ENCODE measurements around the gene TMEM94.
A peak's percentile ranks its signal among the peaks of the same experiment; 100 is the strongest.

The TMEM94 gene

DNA sequence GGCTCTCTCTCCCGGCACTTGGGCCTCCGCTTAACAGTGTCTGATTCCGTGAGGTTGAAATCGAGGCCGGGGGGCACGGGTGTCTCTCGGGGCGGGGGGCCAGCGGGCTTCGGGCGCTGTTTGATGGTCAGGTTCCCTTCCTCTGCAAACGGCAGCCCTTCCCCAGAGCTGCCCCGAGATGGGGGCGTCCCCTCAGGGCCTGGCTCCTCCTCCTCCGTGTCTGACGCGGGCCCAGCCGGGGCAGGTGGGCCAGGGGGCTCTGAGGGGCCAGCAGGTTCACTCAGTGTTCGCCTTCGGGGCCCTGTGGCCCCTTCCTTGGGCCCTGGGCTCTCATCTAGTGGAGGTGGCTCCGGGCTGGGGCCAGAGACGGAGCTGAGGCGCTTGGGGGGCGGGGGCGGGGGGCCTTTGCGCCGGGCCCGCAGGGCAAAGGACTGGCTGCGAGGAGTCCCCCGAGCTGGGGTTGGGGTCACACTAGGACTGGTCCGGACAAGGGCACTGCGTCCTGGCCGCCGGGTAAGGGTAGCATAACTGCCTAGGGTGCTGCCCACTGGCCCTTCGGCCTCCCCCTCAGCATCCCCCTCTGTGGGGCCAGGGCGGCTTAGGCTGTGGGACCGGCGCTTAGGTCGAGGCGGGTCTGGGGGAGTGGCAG lies 45.8 kb downstream of the TMEM94 start:
- Histone ChIP-seq H3K4me1 (ENCODE audit: control insufficient read depth, insufficient read depth, low read length) (no peaks in the 10 kb centered on the region), H3K36me3 (ENCODE audit: control insufficient read depth in 2 of 2, insufficient read depth in 1 of 2, low read length in 2 of 2) (peaks cover 0 to 92% of the 10 kb centered on the region in 2 experiments), H3K27ac (ENCODE audit: extremely low read depth, low read depth, low read length) (no peak overlapping the region), H3K9me3 (ENCODE audit: control insufficient read depth, insufficient read depth, low read depth, low read length) (no peaks in the 10 kb centered on the region), H3K4me3 (ENCODE audit: low read depth, low read length) (no peak overlapping the region)
- ChIA-PET CTCF (interaction anchor here (0.9 to 2.2 kb wide), 2 partner anchors 13 to 34 kb away, joined by 3 to 4 read pairs; no protein-coding TSS in a partner anchor), POLR2A (interaction anchor here (0.5 to 2.1 kb wide), 3 partner anchors 10 to 44 kb away, joined by 3 to 10 read pairs (median 5); partner anchors contain the start of gene LLGL2)
- 0 out of 2 replicates have a peak, but pooled peaks have one; percentile 21 for TF ChIP-seq PATZ1 (tag by site-specific recombination; IDR thresholded peaks at IDR 0.05)
- TF ChIP-seq ZNF596 (tag by site-specific recombination; IDR thresholded peaks at IDR 0.05), result no peak
- TF ChIP-seq KLF7 (tag by site-specific recombination; IDR thresholded peaks at IDR 0.05; ENCODE audit: borderline replicate concordance), result no peak
- no peak for TF ChIP-seq ZNF707 (tag by site-specific recombination; IDR thresholded peaks at IDR 0.05)
- TF ChIP-seq ZBTB48 (tag by site-specific recombination; IDR thresholded peaks at IDR 0.05), result no peak
- no peak for TF ChIP-seq ZNF600 (tag by site-specific recombination; IDR thresholded peaks at IDR 0.05)
- no peak for TF ChIP-seq ZNF585B (tag by site-specific recombination; IDR thresholded peaks at IDR 0.05)
- no peak for TF ChIP-seq ZNF140 (tag by site-specific recombination; IDR thresholded peaks at IDR 0.05)

GRCh38 chr17:75502721-75503329 lies 46.4 kb downstream of the TMEM94 start:
- POLR2A ChIA-PET, result interaction anchor here (0.5 to 1.8 kb wide), 4 partner anchors 10 to 44 kb away, joined by 3 to 10 read pairs (median 4); partner anchors contain the start of genes LLGL2 and TSEN54
- TF ChIP-seq ZNF112 (tag by site-specific recombination; IDR thresholded peaks at IDR 0.05), result no peak
- TF ChIP-seq ZNF558 (tag by site-specific recombination; IDR thresholded peaks at IDR 0.05), result no peak
- TF ChIP-seq GLIS2 (tag by site-specific recombination; IDR thresholded peaks at IDR 0.05), result peak; percentile 69
- TF ChIP-seq ZNF341 (tag by site-specific recombination; IDR thresholded peaks at IDR 0.05; ENCODE audit: low read depth), result 0 out of 2 replicates have a peak, but pooled peaks have one; percentile 17
- CTCF ChIA-PET, result interaction anchor here (0.7 to 3.9 kb wide), 6 partner anchors 12 to 245 kb away, joined by 3 to 20 read pairs (median 4); partner anchors contain the start of gene TSEN54
- no peak overlapping the region for H3K4me3 ChIP-seq (ENCODE audit: low read depth, low read length)
- no peaks in the 10 kb centered on the region for H3K4me1 ChIP-seq (ENCODE audit: control insufficient read depth, insufficient read depth, low read length)
- no peaks in the 10 kb centered on the region for H3K9me3 ChIP-seq (ENCODE audit: control insufficient read depth, insufficient read depth, low read depth, low read length)
- no peak overlapping the region for H3K27ac ChIP-seq (ENCODE audit: extremely low read depth, low read depth, low read length)
- H3K36me3 ChIP-seq (ENCODE audit: control insufficient read depth in 2 of 2, insufficient read depth in 1 of 2, low read length in 2 of 2), result peaks cover 0 to 90% of the 10 kb centered on the region in 2 experiments; a peak in 2 of 3 replicates

- Histone ChIP-seq H3K36me3 (ENCODE audit: control insufficient read depth in 2 of 2, insufficient read depth in 1 of 2, low read length in 2 of 2) (peaks cover 0 to 89% of the 10 kb centered on the region in 2 experiments; a peak in 2 of 3 replicates), H3K4me1 (ENCODE audit: control insufficient read depth, insufficient read depth, low read length) (no peaks in the 10 kb centered on the region), H3K9me3 (ENCODE audit: control insufficient read depth, insufficient read depth, low read depth, low read length) (no peaks in the 10 kb centered on the region), H3K4me3 (ENCODE audit: low read depth, low read length) (no peak overlapping the region), H3K27ac (ENCODE audit: extremely low read depth, low read depth, low read length) (no peak overlapping the region)
- POLR2A ChIA-PET, result interaction anchor here (0.9 to 1.8 kb wide), 3 partner anchors 9 to 21 kb away, joined by 3 to 10 read pairs (median 5); partner anchors contain the start of genes LLGL2 and TSEN54
- CTCF ChIA-PET, result interaction anchor here (0.6 to 3.9 kb wide), 8 partner anchors 10 to 245 kb away, joined by 3 to 20 read pairs (median 4); partner anchors contain the start of gene TSEN54
- 0 out of 2 replicates have a peak, but pooled peaks have one; percentile 15 for TF ChIP-seq EGR2 (tag by site-specific recombination; IDR thresholded peaks at IDR 0.05; ENCODE audit: low read depth)
- no peak for TF ChIP-seq SCRT2 (tag by site-specific recombination; IDR thresholded peaks at IDR 0.05)
Observed at GRCh38 chr17:75503337-75503950, 47.0 kb downstream of the TMEM94 start.
